GM10266 (cell line): ENCODE results near the gene PLAAT4.

ENCODE experiments used
- DNase-seq: peaks from one replicate; pipeline ENCODE4 v3.0.0; 2012; ENCODE audit errors: extremely low spot score
- CTCF ChIP-seq: IDR thresholded peaks from 2 replicates; pipeline ENCODE4 v1.5.1; 2012; ENCODE audit warnings: mild to moderate bottlenecking, low read depth; ENCODE audit not compliant: control insufficient read depth, insufficient read depth; ENCODE audit errors: missing control alignments

The PLAAT4 gene

GRCh38 chr11:63510360-63511047 lies 26.1 kb upstream of the PLAAT4 start:
- no peak for DNase-seq
- no peak for TF ChIP-seq CTCF

GRCh38 chr11:63511048-63511748 lies 25.4 kb upstream of the PLAAT4 start:
- no peak for TF ChIP-seq CTCF
- no peak for DNase-seq

- no peak for TF ChIP-seq CTCF
- no peak for DNase-seq
Measured at GRCh38 chr11:63512816-63513215, 23.8 kb upstream of the PLAAT4 start.

GRCh38 chr11:63516109-63516508 lies 20.5 kb upstream of the PLAAT4 start:
- no peak for TF ChIP-seq CTCF

GRCh38 chr11:63517156-63517555 lies 19.5 kb upstream of the PLAAT4 start:
- DNase-seq = no peak
- no peak for TF ChIP-seq CTCF

More at GRCh38 chr11:63516109-63516508, 20.5 kb upstream of the PLAAT4 start:
- no peak for DNase-seq

- no peak for DNase-seq
- TF ChIP-seq CTCF = no peak
Measured at GRCh38 chr11:63518548-63518947, 18.1 kb upstream of the PLAAT4 start.

- DNase-seq = no peak
Measured at GRCh38 chr11:63520606-63521170, 15.9 kb upstream of the PLAAT4 start.

More at GRCh38 chr11:63520606-63521170, 15.9 kb upstream of the PLAAT4 start:
- no peak for TF ChIP-seq CTCF
